NCI-H1417 (cell line): ENCODE measurements around the gene SYNGR1.
"Not testable (repeated sequence)": the region's sequence is repeated elsewhere in the genome, so short reads cannot be mapped to it uniquely, and the experiment has no call there.

Source experiments
- DNase-seq, 3 experiments: peaks; one replicate each; lab custom pipeline; 2025; lab: John Stamatoyannopoulos, UW

Gene SYNGR1

GRCh38 chr22:39409516-39410029, 59.8 kb downstream of the SYNGR1 start:
- no peak for DNase-seq

GRCh38 chr22:39410264-39410663, 60.5 kb downstream of the SYNGR1 start:
- DNase-seq = no peak

GRCh38 chr22:39411828-39412365, 62.1 kb downstream of the SYNGR1 start:
- peak in 1 of 3 experiments; percentile 36 for DNase-seq

- DNase-seq = not testable (repeated sequence)
Measured at GRCh38 chr22:39413204-39413603, 63.4 kb downstream of the SYNGR1 start.

GRCh38 chr22:39414377-39414776, 64.6 kb downstream of the SYNGR1 start:
- no peak for DNase-seq

- no peak for DNase-seq
Measured at GRCh38 chr22:39414886-39415285, 65.1 kb downstream of the SYNGR1 start.

- no peak for DNase-seq
Measured at GRCh38 chr22:39415506-39415905, 65.7 kb downstream of the SYNGR1 start.

GRCh38 chr22:39416319-39416718, 66.5 kb downstream of the SYNGR1 start:
- DNase-seq = no peak

- no peak for DNase-seq
Measured at GRCh38 chr22:39417641-39418040, 67.8 kb downstream of the SYNGR1 start.

- peak in 1 of 3 experiments; percentile 2 for DNase-seq
Measured at GRCh38 chr22:39418696-39419095, 68.9 kb downstream of the SYNGR1 start.

GRCh38 chr22:39419096-39419495, 69.3 kb downstream of the SYNGR1 start:
- DNase-seq = no peak

GRCh38 chr22:39419911-39420310, 70.1 kb downstream of the SYNGR1 start:
- DNase-seq = no peak

- no peak for DNase-seq
Measured at GRCh38 chr22:39421691-39422090, 71.9 kb downstream of the SYNGR1 start.

GRCh38 chr22:39422101-39422500, 72.3 kb downstream of the SYNGR1 start:
- no peak for DNase-seq

GRCh38 chr22:39422721-39423120, 72.9 kb downstream of the SYNGR1 start:
- DNase-seq = no peak

GRCh38 chr22:39423976-39424375, 74.2 kb downstream of the SYNGR1 start:
- DNase-seq = no peak

GRCh38 chr22:39426380-39427043, 76.7 kb downstream of the SYNGR1 start:
- DNase-seq = no peak

GRCh38 chr22:39427751-39428596, 78.2 kb downstream of the SYNGR1 start:
- no peak for DNase-seq

GRCh38 chr22:39428597-39429071, 78.8 kb downstream of the SYNGR1 start:
- DNase-seq = peak in 2 of 3 experiments; percentile 69 to 84

- DNase-seq = no peak
Measured at GRCh38 chr22:39429186-39429585, 79.4 kb downstream of the SYNGR1 start.

- no peak for DNase-seq
Measured at GRCh38 chr22:39429916-39430575, 80.3 kb downstream of the SYNGR1 start.

GRCh38 chr22:39430576-39431150, 80.9 kb downstream of the SYNGR1 start:
- DNase-seq = no peak
